GM19372 (cell line): Measurements from ENCODE around the gene SH2D1B.
"Not testable (repeated sequence)": the region's sequence is repeated elsewhere in the genome, so short reads cannot be mapped to it uniquely, and the experiment has no call there.

ENCODE experiments used
- ATAC-seq: cut with Tn5 transposase; IDR thresholded peaks from one replicate; pipeline ENCODE4 v1.9.1; 2021; ENCODE audit warnings: mild to moderate bottlenecking, low read depth, moderate library complexity; ENCODE audit not compliant: unreplicated experiment

SH2D1B gene, protein sequence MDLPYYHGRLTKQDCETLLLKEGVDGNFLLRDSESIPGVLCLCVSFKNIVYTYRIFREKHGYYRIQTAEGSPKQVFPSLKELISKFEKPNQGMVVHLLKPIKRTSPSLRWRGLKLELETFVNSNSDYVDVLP

DNA sequence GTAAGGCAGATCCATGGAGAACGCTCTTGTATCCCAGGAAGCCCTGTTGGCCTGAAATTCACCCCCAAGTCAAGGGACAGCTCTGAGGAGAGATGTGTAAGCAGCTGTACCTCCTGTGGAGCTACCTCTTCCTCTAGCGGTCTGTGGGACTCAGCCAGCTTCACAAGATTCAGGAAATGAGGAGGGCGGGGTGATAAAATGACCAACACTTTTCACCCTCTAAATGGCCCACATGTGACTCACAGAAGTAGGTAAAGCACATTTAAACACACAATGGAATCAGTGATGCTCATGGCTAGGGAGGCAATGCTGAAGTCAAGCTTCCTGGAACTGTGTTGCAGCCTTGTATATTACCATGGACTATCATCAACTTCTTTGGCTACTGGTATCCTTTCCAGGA, at the start of gene SH2D1B:
SH2D1B (minus strand) TSS at position 135 of the 400 bp plus-strand sequence; CDS start at position 15, 120 bp downstream.
- ATAC-seq = no peak

DNA sequence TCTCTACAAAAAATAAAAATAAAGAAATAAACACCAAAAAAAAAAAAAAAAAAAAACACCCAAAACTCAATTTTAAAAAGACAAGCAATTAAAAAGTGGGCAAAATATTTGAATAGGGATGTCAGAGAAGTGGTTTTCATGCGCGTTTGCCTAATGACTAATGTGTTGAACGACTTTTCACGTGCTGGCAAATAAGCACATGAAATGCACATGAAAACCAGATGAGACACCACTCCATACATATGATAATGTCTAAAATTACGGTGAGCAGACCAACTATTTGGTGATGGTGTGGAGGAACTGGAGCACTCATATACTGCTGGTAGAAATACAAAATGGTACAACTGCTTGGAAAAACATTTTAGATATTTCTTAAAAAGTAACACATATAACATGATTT, 46.3 kb upstream of the SH2D1B start:
- ATAC-seq = no peak

DNA sequence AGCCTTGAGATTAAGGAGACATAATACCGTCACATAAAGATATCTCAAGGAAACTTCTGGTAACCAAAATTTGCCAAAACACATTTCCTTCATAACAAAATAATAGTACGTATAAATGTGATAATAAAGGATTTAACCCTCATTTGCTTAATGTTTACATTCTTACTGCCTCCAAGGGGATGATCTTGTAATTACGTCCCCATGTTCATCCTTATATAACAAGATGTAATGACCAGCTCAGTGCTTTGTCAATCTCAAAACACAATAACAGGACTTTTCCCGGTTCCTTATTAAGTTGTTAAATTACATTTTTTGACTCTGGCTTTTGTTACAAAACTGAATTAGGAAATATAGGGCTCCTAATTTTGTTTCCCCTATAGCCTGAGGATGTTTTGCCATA, 44.4 kb upstream of the SH2D1B start:
- ATAC-seq = no peak

DNA sequence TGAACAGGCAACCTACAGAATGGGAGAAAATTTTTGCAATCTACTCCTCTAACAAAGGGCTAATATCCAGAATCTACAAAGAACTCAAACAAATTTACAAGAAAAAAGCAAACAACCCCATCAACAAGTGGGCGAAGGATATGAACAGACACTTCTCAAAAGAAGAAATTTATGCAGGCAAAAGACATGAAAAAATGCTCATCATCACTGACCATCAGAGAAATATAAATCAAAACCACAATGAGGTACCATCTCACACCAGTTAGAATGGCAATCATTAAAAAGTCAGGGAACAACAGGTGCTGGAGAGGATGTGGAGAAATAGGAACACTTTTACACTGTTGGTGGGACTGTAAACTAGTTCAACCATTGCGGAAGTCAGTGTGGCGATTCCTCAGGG, 42.4 kb upstream of the SH2D1B start:
- ATAC-seq = not testable (repeated sequence)

DNA sequence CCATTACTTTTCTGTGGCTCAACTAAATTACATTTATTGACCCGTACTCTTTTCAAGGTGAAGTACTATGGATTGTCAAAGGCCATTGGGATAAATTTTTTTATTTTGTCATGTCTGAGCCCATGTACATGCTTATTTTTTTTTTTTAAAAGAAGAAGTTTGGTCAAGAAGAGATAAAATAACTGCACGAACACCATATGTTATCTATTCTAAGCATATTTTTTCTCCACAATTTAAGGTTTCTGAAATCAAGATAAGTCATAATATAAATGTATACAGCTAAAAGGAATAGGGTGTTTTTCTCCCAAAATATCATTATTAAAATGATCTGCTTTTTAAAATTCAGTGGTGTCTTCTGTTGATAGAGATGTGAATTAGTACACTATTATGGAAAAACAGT, 35.0 kb upstream of the SH2D1B start:
- no peak for ATAC-seq

DNA sequence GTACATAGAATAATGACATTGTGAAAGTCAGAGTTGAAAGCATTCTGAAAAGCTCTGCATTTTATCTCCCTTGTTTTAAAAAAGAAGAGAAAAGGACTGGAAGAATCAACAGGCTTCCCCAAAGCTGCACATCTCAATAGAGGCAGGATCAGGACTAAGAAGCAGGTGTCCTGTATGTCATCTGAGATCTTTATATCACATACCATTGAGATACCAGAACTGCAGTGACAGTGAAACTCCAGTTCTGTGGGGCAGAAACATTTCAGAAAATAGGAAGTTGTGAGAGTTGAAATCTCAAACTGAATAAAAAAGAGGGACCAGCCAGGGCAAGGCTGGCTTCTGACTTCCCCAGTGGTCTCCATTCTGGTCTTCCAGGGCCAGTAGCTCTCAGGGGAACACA, 33.0 kb upstream of the SH2D1B start:
- ATAC-seq = no peak

DNA sequence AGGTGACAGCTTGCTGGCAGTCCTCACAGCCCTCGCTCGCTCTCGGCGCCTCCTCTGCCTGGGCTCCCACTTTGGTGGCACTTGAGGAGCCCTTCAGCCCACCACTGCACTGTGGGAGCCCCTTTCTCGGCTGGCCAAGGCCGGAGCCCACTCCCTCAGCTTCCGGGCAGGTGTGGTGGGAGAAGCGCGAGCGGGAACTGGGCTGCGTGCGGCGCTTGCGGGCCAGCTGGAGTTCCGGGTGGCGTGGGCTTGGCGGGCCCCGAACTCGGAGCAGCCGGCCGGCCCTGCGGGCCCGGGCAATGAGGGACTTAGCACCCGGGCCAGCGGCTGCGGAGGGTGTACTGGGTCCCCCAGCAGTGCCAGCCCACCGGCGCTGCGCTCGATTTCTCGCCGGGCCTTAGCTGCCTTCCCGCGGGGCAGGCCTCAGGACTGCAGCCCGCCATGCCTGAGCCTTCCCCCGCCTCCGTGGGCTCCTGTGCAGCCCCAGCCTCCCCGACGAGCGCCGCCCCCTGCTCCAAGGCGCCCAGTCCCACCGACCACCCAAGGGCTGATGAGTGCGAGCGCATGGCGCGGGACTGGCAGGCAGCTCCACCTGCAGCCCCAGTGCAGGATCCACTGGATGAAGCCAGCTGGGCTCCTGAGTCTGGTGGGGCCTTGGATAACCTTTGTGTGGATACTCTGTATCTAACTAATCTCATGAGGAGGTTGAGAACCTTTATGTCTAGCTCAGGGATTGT, 21.2 kb upstream of the SH2D1B start:
- not testable (repeated sequence) for ATAC-seq

DNA sequence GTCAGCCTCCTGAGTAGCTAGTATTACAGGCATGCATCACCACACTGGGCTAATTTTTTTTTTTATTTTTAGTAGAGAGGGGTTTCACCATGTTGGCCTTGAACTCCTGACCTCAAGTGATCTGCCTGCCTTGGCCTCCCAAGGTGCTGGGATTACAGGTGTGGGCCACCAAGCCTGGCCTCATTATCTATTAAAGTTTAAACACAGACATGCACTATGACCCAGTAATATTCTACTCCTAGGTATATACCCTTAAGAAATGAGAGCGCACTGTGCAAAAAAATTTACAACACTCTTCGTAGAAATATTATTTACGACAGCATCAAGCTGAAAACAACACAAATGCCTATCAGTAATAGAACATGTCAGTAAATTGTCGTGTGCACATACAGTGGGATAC, 18.6 kb upstream of the SH2D1B start:
- no peak for ATAC-seq

DNA sequence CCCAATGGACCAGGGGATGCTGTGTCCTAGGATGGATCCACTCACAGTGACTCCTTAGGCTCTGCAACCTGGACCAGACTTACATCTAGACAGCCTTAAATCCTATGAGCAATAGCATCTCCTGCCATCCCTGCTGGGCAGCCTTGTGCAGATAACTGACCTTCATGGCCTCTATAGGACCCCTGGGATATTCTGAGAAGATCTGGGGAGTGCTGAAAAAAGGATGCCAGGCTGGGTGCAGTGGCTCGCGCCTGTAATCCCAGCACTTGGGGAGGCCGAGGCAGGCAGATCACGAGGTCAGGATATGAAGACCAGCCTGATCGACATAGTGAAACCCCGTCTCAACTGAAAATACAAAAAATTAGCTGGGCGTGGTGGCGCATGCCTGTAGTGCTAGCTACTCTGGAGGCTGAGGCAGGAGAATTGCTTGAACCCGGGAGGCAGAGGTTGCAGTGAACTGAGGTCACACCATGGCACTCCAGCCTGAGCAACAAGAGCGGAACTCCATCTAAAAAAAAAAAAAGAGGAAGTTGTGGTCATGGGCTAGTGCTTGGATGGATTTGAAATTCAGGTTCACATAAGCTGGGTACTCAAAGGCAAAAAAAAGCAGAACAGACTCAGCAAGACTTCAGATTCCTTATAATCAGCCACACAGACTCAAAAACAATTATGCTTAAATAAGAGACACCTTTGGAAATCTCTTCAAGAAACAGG, 10.9 kb upstream of the SH2D1B start:
- ATAC-seq = no peak

DNA sequence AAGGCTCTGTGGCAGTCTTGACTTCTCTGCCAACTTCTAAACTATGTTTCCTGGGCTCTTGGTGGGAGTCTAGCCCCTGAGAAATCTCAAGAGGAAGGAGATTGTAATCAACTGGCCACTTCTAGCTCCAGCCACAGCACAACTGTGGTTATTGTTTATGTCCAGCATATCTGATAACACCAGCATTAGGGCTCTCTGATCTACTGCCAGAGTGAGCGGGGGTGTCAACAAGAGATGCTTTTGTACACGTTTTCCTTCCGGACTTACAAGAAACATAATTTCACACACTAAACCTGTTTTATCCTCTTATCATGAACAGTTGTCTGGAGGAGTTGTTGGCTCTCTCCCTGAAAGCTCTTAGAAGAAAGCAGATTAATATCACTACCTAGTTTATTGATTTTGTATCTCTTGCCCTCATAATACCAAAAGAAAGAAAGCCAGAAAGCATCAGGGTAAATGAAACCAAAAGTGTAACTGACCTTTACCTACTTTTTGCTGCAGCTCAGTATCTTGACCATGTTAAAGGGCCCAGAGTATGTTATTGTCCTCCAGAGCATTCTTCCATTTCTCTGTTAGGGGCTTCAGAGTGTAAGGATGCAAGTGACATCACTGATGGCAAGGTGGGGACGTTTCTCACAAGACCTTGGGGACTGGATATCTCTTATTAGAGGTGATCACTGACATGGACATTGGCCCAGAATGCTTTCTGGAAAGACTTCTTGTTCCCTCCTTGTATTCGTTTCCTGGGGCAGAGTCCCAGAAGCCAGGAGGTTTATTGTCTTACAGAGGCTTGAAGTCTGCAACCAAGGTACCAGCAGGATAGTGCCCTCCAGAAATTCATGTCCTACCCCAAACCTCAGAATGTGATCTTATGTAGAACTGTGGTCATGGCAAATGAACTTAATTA, 9.6 kb upstream of the SH2D1B start:
- no peak for ATAC-seq

DNA sequence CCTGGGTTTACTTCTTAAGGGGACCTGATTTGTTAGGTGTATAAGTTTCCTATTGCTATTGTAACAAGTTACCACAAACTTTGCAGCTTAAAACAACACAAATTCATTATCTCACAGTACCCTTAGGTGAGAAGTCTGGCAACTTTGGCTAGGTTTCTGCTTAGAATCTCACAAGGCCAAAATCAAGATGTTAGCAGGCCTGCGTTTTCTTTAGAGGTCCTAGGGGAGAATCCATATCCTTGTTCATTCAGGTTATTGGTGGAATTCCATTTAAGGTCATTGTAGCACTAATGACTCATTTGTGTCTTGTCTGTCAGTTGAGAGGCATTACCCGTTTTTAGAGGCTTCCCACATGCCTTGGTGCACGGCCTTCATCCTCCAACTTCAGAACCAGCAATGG, 8.2 kb upstream of the SH2D1B start:
- no peak for ATAC-seq

DNA sequence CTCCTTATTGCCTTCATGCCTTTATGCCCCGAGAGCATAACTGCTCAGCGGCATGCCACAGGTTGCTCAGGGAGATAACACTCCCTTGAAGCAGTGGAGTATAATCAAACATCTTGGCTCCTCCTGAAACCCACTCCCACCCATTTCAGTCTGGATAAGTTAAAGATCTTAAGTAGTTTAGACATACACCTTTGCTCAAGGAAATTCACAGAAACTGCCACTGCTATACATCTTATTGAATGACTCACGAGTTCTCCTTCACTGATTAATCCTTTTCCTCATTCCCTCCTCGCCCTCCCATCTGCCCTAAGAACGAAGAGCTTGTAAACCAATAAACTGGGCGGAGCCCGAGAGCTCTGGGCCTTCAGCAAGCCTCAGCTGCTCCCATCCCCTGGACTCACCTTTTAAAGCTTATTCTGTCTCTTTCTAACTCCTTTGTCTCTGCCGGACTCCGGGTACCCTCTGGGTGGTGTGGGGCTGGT, 7.6 kb upstream of the SH2D1B start:
- not testable (repeated sequence) for ATAC-seq

DNA sequence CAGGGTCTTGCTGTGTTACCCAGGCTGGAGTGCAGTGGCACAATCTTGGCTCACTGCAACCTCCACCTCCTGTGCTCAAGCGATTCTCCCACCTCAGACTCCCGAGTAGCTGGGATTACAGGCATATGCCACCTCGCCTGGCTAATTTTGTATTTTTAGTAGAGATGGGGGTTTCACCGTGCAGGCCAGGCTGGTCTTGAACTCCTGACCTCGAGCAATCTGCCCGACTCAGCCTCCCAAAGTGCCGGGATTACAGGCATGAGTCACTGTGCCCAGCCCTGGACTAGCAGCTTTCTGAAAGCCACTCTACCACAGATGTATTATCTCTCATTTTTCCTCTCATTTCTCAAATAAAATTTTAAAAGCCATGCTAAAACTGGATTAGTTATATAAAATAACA, 6.6 kb upstream of the SH2D1B start:
- ATAC-seq = not testable (repeated sequence)

DNA sequence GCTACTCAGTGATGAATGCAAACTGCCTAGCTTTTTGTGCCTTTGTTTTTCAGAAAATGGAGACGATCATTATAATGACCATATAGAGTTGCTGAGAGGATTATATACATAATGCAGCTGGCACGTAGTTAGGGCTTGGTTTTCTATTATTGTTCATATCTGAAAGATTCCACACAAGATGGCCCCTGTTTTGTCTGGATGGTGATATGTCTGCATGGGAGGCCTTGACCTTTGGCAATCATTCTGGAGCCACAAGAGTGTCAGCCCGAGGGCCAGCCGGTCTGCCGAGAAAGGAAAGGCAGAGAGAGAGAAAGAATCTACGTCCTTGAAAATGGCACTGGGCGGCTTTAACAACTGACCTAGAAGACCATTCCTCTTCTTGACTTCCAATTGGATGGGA, 5.7 kb upstream of the SH2D1B start:
- ATAC-seq = no peak

DNA sequence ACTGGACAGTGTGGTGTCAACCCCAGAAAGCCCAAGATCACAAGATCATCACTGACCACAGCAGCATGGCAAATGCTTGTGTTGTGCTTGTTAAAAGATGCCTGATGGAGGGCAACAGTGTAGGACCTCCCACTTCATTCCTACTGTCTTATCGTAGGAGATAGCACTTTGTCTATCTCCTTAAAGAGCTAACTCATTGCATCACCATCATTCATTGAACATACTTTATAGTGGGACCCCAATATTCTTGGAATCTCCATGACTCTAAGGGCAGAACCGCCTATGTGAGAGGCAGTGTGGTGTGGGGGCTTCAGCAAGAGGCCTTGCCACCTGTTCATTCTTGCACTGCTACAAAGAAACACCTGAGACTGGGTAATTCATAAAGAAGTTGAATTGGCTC, 5.0 kb upstream of the SH2D1B start:
- no peak for ATAC-seq

DNA sequence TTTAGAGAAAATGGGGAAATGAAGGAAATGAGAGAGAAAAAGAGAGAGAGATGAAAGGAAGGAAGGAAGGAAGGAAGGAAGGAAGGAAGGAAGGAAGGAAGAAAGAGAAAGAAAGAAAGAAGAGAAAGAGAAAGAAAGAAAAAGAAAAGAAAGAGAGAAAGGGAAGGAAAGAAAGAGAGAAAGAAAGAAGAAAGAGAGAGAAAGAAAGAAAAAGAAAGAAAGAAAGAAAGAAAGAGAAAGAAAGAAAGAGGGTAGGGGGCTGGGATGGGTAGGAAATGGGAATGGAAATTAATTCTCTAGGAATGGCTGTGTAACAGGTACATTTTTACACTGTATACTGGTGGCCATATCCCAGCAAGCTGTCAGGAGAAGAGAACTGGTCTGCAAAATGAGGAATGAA, 4.3 kb upstream of the SH2D1B start:
- no peak for ATAC-seq

DNA sequence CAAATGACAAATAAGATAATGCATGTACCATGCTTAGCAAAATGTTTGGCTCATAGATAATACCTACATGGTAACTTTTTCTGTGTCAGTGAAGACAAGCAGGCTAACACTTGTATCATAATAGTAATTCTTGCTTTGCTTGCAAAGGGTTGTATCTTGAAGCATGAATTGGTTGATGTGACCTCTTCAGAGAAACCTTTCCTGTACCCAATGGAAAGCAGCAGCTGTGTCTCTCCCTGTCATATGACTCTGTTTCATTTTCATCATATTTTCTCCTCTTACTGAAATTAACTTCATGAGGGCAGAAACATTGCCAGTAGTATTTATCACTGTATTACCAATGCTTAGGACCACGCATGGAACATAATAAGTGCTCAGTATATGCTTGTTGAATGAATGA, 4.4 kb downstream of the SH2D1B start:
- no peak for ATAC-seq

DNA sequence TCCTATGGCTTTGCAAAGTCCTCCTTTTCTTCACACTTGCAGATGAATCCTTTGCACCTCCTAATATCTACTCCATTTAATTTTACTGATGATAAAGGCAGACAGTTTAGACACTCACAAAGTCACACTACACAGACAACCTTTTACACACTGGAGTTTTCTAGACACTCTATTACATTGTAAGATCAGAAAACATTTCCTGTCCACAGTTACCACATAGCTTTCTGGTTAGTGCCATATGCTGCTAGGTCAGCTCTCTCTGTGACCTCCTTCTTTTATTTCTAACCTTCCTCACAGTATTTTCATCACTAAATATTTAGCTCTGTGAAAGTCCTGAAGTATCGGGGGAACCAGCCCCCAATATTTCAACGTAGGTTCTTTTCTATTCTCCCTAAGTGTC, 5.1 kb downstream of the SH2D1B start:
- no peak for ATAC-seq

DNA sequence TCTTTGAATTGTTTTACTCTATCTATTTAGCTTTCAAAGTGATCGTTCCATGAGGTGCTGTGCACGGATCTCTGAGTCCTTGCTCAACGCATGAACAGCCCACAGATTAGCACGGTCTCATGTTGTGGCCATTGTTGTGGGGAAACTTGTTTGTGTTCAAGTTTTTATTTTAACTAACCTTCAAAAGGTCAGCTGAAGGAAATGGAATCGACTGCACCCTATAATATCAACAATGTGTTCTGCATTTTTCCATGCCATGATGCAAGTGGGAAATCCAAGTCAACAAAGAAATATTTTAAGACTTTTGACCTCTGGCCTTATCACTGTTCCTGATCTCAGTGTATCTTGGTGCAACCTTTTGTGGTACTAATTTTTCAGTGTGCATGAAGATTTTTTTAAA, 6.1 kb downstream of the SH2D1B start:
- no peak for ATAC-seq

DNA sequence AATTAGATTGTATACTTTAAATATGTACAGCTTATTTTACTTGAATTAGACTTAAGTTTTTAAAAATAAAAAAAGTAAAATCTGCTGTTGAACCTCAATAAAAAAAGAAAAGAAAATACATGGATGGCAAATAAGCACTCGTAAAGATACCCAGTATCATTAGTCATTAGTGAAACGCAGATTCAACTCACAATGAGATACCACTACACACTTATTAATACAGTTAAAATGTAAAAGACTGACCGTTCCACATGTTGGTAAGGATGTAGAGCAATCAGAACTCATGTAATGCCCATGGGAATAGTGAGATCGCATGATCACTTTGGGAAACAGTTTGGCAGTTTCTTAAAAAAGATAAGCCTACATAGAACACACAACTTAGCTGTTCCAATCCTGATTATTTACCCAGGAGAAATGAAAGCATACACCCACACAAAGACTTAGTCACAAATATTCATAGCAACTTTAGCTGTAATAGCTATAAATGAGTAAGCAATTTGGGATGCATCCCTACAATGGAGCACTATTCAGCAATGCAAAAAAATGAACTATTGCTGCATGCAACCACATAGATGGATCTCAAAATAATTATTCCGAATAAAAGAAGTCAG, 7.3 kb downstream of the SH2D1B start:
- no peak for ATAC-seq
